ENCODE results near the gene DUSP6.

Gene DUSP6

GRCh38 chr12:89373763-89374572 is 21.7 kb upstream of the DUSP6 start:
- no peak overlapping the region for H3K4me3 ChIP-seq (replicated peaks; ENCODE audit: low read depth, low read length)
- no peak for TF ChIP-seq CTCF (IDR thresholded peaks at IDR 0.05; ENCODE audit: low read length, missing control alignments)
- DNase-seq (ENCODE audit: low read depth) = peak; percentile 91

- H3K4me3 ChIP-seq (replicated peaks; ENCODE audit: low read depth, low read length) = no peak overlapping the region
- no peak for TF ChIP-seq CTCF (IDR thresholded peaks at IDR 0.05; ENCODE audit: low read length, missing control alignments)
- DNase-seq (ENCODE audit: low read depth) = peak; percentile 36
These were observed 20.5 kb upstream of the DUSP6 start for GRCh38 chr12:89372584-89373370.

- no peak for TF ChIP-seq CTCF (IDR thresholded peaks at IDR 0.05; ENCODE audit: low read length, missing control alignments)
- peak; percentile 93 for DNase-seq (ENCODE audit: low read depth)
- H3K4me3 ChIP-seq (replicated peaks; ENCODE audit: low read depth, low read length) = no peak overlapping the region
These were observed 18.5 kb upstream of the DUSP6 start for GRCh38 chr12:89370850-89371249.

GRCh38 chr12:89370421-89370831 is 18.1 kb upstream of the DUSP6 start:
- no peak for DNase-seq (ENCODE audit: low read depth)

GRCh38 chr12:89369166-89369565 is 16.9 kb upstream of the DUSP6 start:
- H3K4me3 ChIP-seq (replicated peaks; ENCODE audit: low read depth, low read length) = no peak overlapping the region
- no peak for DNase-seq (ENCODE audit: low read depth)
- no peak for TF ChIP-seq CTCF (IDR thresholded peaks at IDR 0.05; ENCODE audit: low read length, missing control alignments)

More at GRCh38 chr12:89370421-89370831, 18.1 kb upstream of the DUSP6 start:
- no peak for TF ChIP-seq CTCF (IDR thresholded peaks at IDR 0.05; ENCODE audit: low read length, missing control alignments)
- no peak overlapping the region for H3K4me3 ChIP-seq (replicated peaks; ENCODE audit: low read depth, low read length)

- no peak overlapping the region for H3K4me3 ChIP-seq (replicated peaks; ENCODE audit: low read depth, low read length)
- TF ChIP-seq CTCF (IDR thresholded peaks at IDR 0.05; ENCODE audit: low read length, missing control alignments) = no peak
- no peak for DNase-seq (ENCODE audit: low read depth)
These were observed 16.1 kb upstream of the DUSP6 start for GRCh38 chr12:89368391-89368790.
